H1 (cell line): ENCODE data around the gene ZFTA. TPM values are rescaled to one million over a fixed set of nuclear protein-coding genes. Genes with fewer than 3 reads are reported as not detected.

Experiments
- CTCF ChIA-PET: fragments of 300-600 bp; sonication (Branson Sonifier 250); formaldehyde crosslinking; loops from one replicate; lab custom pipeline; 2021; ENCODE audit not compliant: partially characterized antibody; lab: Charles Lee
- POLR2A ChIA-PET: fragments of 300-600 bp; sonication (Branson Sonifier 250); formaldehyde crosslinking; loops from one replicate; lab custom pipeline; 2021; ENCODE audit warnings: inconsistent platforms; ENCODE audit not compliant: partially characterized antibody; lab: Charles Lee
- DNase-seq, 2 experiments: peaks; one replicate each; pipeline versions ENCODE4 v3.0.0 to v3.0.0-alpha.2; 2010 to 2022; ENCODE audit warnings: low spot score in 2 of 2, low read depth in 1 of 2, mixed read lengths in 1 of 2
- FAIRE-seq: peaks from 2 replicates; lab custom pipeline; 2011; peaks lifted over from hg19 to GRCh38; lab: Jason Lieb, UNC
- H2AFZ ChIP-seq: 2 replicates; pipeline ENCODE4 v1.8.1; 2012; ENCODE audit warnings: low read length, inconsistent platforms
- H2AK5ac ChIP-seq: 2 replicates; pipeline ENCODE4 v1.6.1; 2013; ENCODE audit warnings: low read depth, low read length
- H2BK120ac ChIP-seq: replicated peaks from 2 replicates; pipeline ENCODE3; 2013; ENCODE audit warnings: low read depth, low read length, inconsistent platforms
- H2BK12ac ChIP-seq: 2 replicates; pipeline ENCODE4 v1.6.1; 2013; ENCODE audit warnings: low read depth, low read length
- H2BK15ac ChIP-seq: 2 replicates; pipeline ENCODE4 v1.6.1; 2013; ENCODE audit warnings: low read length
- H2BK20ac ChIP-seq: 2 replicates; pipeline ENCODE4 v1.6.1; 2013; ENCODE audit warnings: low read length
- H2BK5ac ChIP-seq: 2 replicates; pipeline ENCODE4 v1.6.1; 2013; ENCODE audit warnings: low read depth, low read length
- H3K14ac ChIP-seq: 2 replicates; pipeline ENCODE4 v1.6.1; 2013; ENCODE audit warnings: inconsistent platforms; ENCODE audit not compliant: insufficient read length
- H3K18ac ChIP-seq: 2 replicates; pipeline ENCODE4 v1.6.1; 2013; ENCODE audit warnings: low read length; ENCODE audit errors: extremely low read depth
- H3K23ac ChIP-seq: 2 replicates; pipeline ENCODE4 v1.6.1; 2013; ENCODE audit warnings: inconsistent platforms; ENCODE audit not compliant: insufficient read length
- H3K23me2 ChIP-seq: 2 replicates; pipeline ENCODE4 v1.6.1; 2013; ENCODE audit warnings: low read depth, low read length
- H3K27ac ChIP-seq: 2 replicates; pipeline ENCODE4 v1.6.1; 2011; ENCODE audit warnings: low read depth, low read length, inconsistent platforms
- H3K27me3 ChIP-seq, 4 experiments: replicated peaks in 1 of 4; 1 replicate in 1 of 4; 2 replicates in 3 of 4; pipeline versions ENCODE4 v1.6.1 to v1.8.1; 2011 to 2013; ENCODE audit warnings: low read length in 3 of 4, mild to moderate bottlenecking in 3 of 4, inconsistent platforms in 2 of 4, mixed read lengths in 2 of 4, moderate library complexity in 1 of 4; ENCODE audit not compliant: control insufficient read depth in 3 of 4, insufficient read depth in 3 of 4; ENCODE audit errors: extremely low read depth in 1 of 4
- H3K36me3 ChIP-seq, 4 experiments: 2 replicates each; pipeline versions ENCODE4 v1.6.1 to v1.8.1; 2011 to 2013; ENCODE audit warnings: mild to moderate bottlenecking in 4 of 4, low read length in 3 of 4, moderate library complexity in 2 of 4, control low read depth in 1 of 4, inconsistent platforms in 1 of 4; ENCODE audit not compliant: insufficient read depth in 4 of 4, control insufficient read depth in 2 of 4
- H3K4ac ChIP-seq: replicated peaks from 2 replicates; pipeline ENCODE3; 2013; ENCODE audit warnings: low read length, low read depth, mixed read lengths, inconsistent platforms; ENCODE audit not compliant: insufficient read length
- H3K4me1 ChIP-seq, 4 experiments: replicated peaks in 1 of 4; 1 replicate in 1 of 4; 2 replicates in 3 of 4; pipeline versions ENCODE4 v1.6.1 to v1.8.1; 2011 to 2013; ENCODE audit warnings: low read length in 3 of 4, inconsistent platforms in 2 of 4, mixed read lengths in 1 of 4; ENCODE audit not compliant: insufficient read depth in 4 of 4, control insufficient read depth in 3 of 4
- H3K4me2 ChIP-seq, 2 experiments: 2 replicates each; pipeline versions ENCODE4 v1.6.1 to v1.8.1; 2011 to 2013; ENCODE audit warnings: low read depth in 2 of 2, low read length in 2 of 2, control low read depth in 1 of 2, inconsistent platforms in 1 of 2, mild to moderate bottlenecking in 1 of 2; ENCODE audit not compliant: insufficient read depth in 1 of 2
- H3K4me3 ChIP-seq, 4 experiments: fragments of 200-600, 300-600 bp in 1 of 4; sonication (generic), shearing (Covaris generic), sonication (Bioruptor Twin) in 1 of 4; 2 replicates each; pipeline versions ENCODE4 v1.5.1 to v1.8.1; 2011 to 2016; ENCODE audit warnings: low read length in 4 of 4, low read depth in 3 of 4, control low read depth in 2 of 4, inconsistent platforms in 2 of 4, mild to moderate bottlenecking in 2 of 4, mixed read lengths in 1 of 4, moderate library complexity in 1 of 4; ENCODE audit not compliant: insufficient read depth in 2 of 4; ENCODE audit errors: extremely low read depth in 1 of 4
- H3K56ac ChIP-seq: replicated peaks from 2 replicates; pipeline ENCODE3; 2013; ENCODE audit warnings: low read depth, mild to moderate bottlenecking, mixed read lengths, low read length, inconsistent platforms; ENCODE audit not compliant: insufficient read length
- H3K79me1 ChIP-seq: 2 replicates; pipeline ENCODE4 v1.6.1; 2013; ENCODE audit warnings: low read depth, low read length, control low read depth
- H3K79me2 ChIP-seq, 2 experiments: 2 replicates each; pipeline versions ENCODE4 v1.6.1 to v1.8.1; 2012 to 2013; ENCODE audit warnings: low read length in 2 of 2, mild to moderate bottlenecking in 2 of 2, inconsistent platforms in 1 of 2; ENCODE audit not compliant: insufficient read depth in 2 of 2, control insufficient read depth in 1 of 2
- H3K9ac ChIP-seq, 4 experiments: replicated peaks in 1 of 4; 1 replicate in 1 of 4; 2 replicates in 3 of 4; pipeline versions ENCODE4 v1.6.1 to v1.8.1; 2011 to 2013; ENCODE audit warnings: low read depth in 3 of 4, low read length in 3 of 4, control low read depth in 2 of 4, mild to moderate bottlenecking in 2 of 4, moderate library complexity in 2 of 4, inconsistent platforms in 1 of 4; ENCODE audit errors: extremely low read depth in 1 of 4
- H3K9me3 ChIP-seq, 2 experiments: 2 replicates each; pipeline versions ENCODE4 v1.6.1 to v1.8.1; 2012 to 2013; ENCODE audit warnings: mild to moderate bottlenecking in 2 of 2, moderate library complexity in 2 of 2, control low read depth in 1 of 2, inconsistent platforms in 1 of 2, low read depth in 1 of 2, low read length in 1 of 2, mixed read lengths in 1 of 2; ENCODE audit not compliant: insufficient read depth in 2 of 2
- H4K20me1 ChIP-seq, 2 experiments: replicated peaks in 1 of 2; 2 replicates each; pipeline versions ENCODE3 to v1.8.1; 2011 to 2013; ENCODE audit warnings: inconsistent platforms in 2 of 2, low read length in 2 of 2, mild to moderate bottlenecking in 1 of 2; ENCODE audit not compliant: insufficient read depth in 2 of 2, control insufficient read depth in 1 of 2
- H4K5ac ChIP-seq: 2 replicates; pipeline ENCODE4 v1.6.1; 2013; ENCODE audit warnings: low read length, low read depth, mixed read lengths, inconsistent platforms; ENCODE audit not compliant: insufficient read length
- H4K8ac ChIP-seq: 2 replicates; pipeline ENCODE4 v1.8.0; 2013; ENCODE audit warnings: mild to moderate bottlenecking, moderate library complexity, low read length, inconsistent platforms; ENCODE audit not compliant: insufficient read depth; ENCODE audit errors: extremely low read depth
- H4K91ac ChIP-seq: replicated peaks from 2 replicates; pipeline ENCODE3; 2013; ENCODE audit warnings: low read length, mixed read lengths, inconsistent platforms; ENCODE audit not compliant: insufficient read length
- CBX5 ChIP-seq: fragments of 300-800, 300-1000 bp; sonication (generic); IDR thresholded peaks from 2 replicates; pipeline ENCODE4 v1.7.1; 2016; ENCODE audit warnings: antibody characterized with exemption, low read length, low read depth
- HDAC2 ChIP-seq, 2 experiments: fragments of 300-600 bp in 1 of 2; sonication (generic) in 1 of 2; IDR thresholded peaks; 2 replicates each; pipeline ENCODE4 v1.6.1; 2011 to 2012; ENCODE audit warnings: low read depth in 2 of 2, low read length in 2 of 2, mild to moderate bottlenecking in 2 of 2, moderate library complexity in 2 of 2, borderline replicate concordance in 1 of 2, inconsistent platforms in 1 of 2
- JUN ChIP-seq: IDR thresholded peaks from 2 replicates; pipeline ENCODE4 v1.6.1; 2011; ENCODE audit warnings: low read depth, mild to moderate bottlenecking, improper control_type of control experiment, low read length
- MAFK ChIP-seq: IDR thresholded peaks from 2 replicates; pipeline ENCODE4 v1.6.1; 2012; ENCODE audit warnings: low read depth, mild to moderate bottlenecking, improper control_type of control experiment, low read length
- POLR2AphosphoS5 ChIP-seq: IDR thresholded peaks from 2 replicates; pipeline ENCODE4 v1.6.1; 2011; ENCODE audit warnings: low read depth, low read length
- RFX5 ChIP-seq: IDR thresholded peaks from 2 replicates; pipeline ENCODE4 v1.6.1; 2011; ENCODE audit warnings: low read depth, low read length, improper control_type of control experiment, borderline replicate concordance
- SP2 ChIP-seq: IDR thresholded peaks from 2 replicates; pipeline ENCODE4 v1.6.1; 2012; ENCODE audit warnings: mild to moderate bottlenecking, low read length, inconsistent platforms
- ZNF274 ChIP-seq: IDR thresholded peaks from 2 replicates; pipeline ENCODE4 v1.7.0; 2012; ENCODE audit warnings: low read length, borderline replicate concordance; ENCODE audit errors: extremely low read depth
- WGBS, 2 experiments: shearing (Covaris generic) in 1 of 2; methylation state at CpG; one replicate each; pipeline versions ENCODE4 v1.1.6 to v1.1.7; 2013 to 2015; ENCODE audit warnings: low lambda C conversion rate in 2 of 2, mixed read lengths in 2 of 2, inconsistent platforms in 1 of 2, low coverage in 1 of 2, missing lambda C conversion rate in 1 of 2; ENCODE audit not compliant: insufficient replicate concordance in 2 of 2, insufficient coverage in 1 of 2, insufficient read length in 1 of 2; ENCODE audit errors: extremely low coverage in 1 of 2, missing lambda C conversion rate in 1 of 2; 5-methylcytosine and 5-hydroxymethylcytosine counted together
- polyA plus RNA-seq, 7 experiments: library from polyadenylated mRNA; depleted of rRNA in 3 of 7; stranded (reverse) in 5 of 7; unstranded in 2 of 7; fragments of >200 nt in 5 of 7; fragments of 200-250 nt in 2 of 7; gene quantifications; 1 replicate in 5 of 7; 2 replicates in 1 of 7; 4 replicates in 1 of 7; pipeline versions ENCODE4 v1.2.1 to v1.2.3, GENCODE V29; 2011 to 2013; ENCODE audit warnings: missing spikeins in 2 of 7, mixed read lengths in 2 of 7
- total RNA-seq: library from RNA; stranded (reverse); fragmentation: NEBNext Ultra II Directional; extraction: Animal tissue kit (Norgen Biotek cat#: 25700); gene quantifications from 2 replicates; pipeline ENCODE4 v1.2.1, GENCODE V29; 2021
- TF ChIP-seq, protein P1 (sequence below), 3 experiments: IDR thresholded peaks; 1 replicate in 2 of 3; 2 replicates in 1 of 3; pipeline versions ENCODE4 v1.5.1 to v1.6.1; 2011; ENCODE audit warnings: low read length in 3 of 3, mild to moderate bottlenecking in 3 of 3, inconsistent platforms in 2 of 3, low read depth in 1 of 3, moderate library complexity in 1 of 3; ENCODE audit not compliant: insufficient read depth in 1 of 3; ENCODE audit errors: control extremely low read depth in 1 of 3

The ZFTA gene
- total and polyA plus RNA-seq, 2 of the 8 experiments (the other 6 are each of a cell fraction or from before 2014, with no cell fraction given) = 9.5 to 34.0 TPM

DNA sequence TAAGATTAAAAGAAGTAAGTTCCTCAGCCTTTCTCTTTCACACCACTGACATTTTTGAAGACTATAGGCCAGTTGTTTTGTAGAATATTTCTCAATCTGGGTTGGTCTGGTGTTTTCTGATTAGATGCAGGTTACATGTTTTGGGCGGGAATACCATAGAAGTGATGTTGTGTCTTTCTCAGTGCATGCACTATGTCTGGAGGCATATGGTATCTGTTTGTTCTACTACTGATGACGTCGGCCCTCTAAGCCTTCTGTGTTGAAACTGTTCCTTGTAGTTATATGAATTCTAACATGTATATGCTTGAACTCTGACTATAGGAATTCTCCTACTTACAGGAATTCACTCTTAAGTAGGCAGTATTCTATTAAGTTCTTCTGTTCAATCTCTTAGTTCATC is 21.6 kb downstream of the ZFTA start:
- no peak for FAIRE-seq
- peaks cover 4 to 8% of the 10 kb centered on the region in 2 experiments for H4K20me1 ChIP-seq
- H3K56ac ChIP-seq = no peak overlapping the region
- H4K8ac ChIP-seq = no peak overlapping the region
- ChIA-PET POLR2A (interaction anchor here (1.1 kb wide), 1 partner anchor 65 kb away, joined by 3 read pairs; no protein-coding TSS in a partner anchor), CTCF (interaction anchor here (0.9 to 1.5 kb wide), 2 partner anchors 58 to 62 kb away, joined by 3 read pairs; no protein-coding TSS in a partner anchor)
- no peak overlapping the region for H4K5ac ChIP-seq
- H3K79me1 ChIP-seq = peaks cover 7% of the 10 kb centered on the region; the same call in 1 of the 2 replicates
- H2BK5ac ChIP-seq = no peak overlapping the region
- H3K4ac ChIP-seq = no peak overlapping the region
- H2BK12ac ChIP-seq = no peak overlapping the region
- H3K4me1 ChIP-seq = peaks cover 0 to 3% (median 1%) of the 10 kb centered on the region in 4 experiments; a peak in 2 of 7 replicates
- no peak overlapping the region for H3K14ac ChIP-seq
- TF ChIP-seq JUN (no peak), CBX5 (no peak), SP2 (no peak), HDAC2 (IDR thresholded peaks at IDR 0.05; ENCODE audit: borderline replicate concordance in 1 of 2, low read depth in 2 of 2, low read length in 2 of 2) (no peak), MAFK (no peak), POLR2AphosphoS5 (no peak), ZNF274 (no peak), RFX5 (no peak)
- TF ChIP-seq, protein P1, sequence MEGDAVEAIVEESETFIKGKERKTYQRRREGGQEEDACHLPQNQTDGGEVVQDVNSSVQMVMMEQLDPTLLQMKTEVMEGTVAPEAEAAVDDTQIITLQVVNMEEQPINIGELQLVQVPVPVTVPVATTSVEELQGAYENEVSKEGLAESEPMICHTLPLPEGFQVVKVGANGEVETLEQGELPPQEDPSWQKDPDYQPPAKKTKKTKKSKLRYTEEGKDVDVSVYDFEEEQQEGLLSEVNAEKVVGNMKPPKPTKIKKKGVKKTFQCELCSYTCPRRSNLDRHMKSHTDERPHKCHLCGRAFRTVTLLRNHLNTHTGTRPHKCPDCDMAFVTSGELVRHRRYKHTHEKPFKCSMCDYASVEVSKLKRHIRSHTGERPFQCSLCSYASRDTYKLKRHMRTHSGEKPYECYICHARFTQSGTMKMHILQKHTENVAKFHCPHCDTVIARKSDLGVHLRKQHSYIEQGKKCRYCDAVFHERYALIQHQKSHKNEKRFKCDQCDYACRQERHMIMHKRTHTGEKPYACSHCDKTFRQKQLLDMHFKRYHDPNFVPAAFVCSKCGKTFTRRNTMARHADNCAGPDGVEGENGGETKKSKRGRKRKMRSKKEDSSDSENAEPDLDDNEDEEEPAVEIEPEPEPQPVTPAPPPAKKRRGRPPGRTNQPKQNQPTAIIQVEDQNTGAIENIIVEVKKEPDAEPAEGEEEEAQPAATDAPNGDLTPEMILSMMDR (IDR thresholded peaks at IDR 0.05; ENCODE audit: control extremely low read depth in 1 of 3, insufficient read depth in 1 of 3, low read depth in 1 of 3, low read length in 3 of 3) = no peak
- H3K23me2 ChIP-seq = no peaks in the 10 kb centered on the region
- H2BK20ac ChIP-seq = no peak overlapping the region
- H3K9ac ChIP-seq = no peak overlapping the region
- H3K23ac ChIP-seq = no peak overlapping the region
- H3K79me2 ChIP-seq = peaks cover 0 to 40% of the 10 kb centered on the region in 2 experiments; a peak in 3 of 4 replicates
- H3K4me3 ChIP-seq = no peak overlapping the region
- no peak overlapping the region for H2AFZ ChIP-seq
- peaks cover 3 to 17% (median 12%) of the 10 kb centered on the region in 4 experiments; a peak in 6 of 8 replicates for H3K36me3 ChIP-seq
- WGBS, 2 experiments = 82% methylated on average over 3 of the region's 3 CpGs; no CpG with 5 or more reads in 1 of the 2 experiments
- no peak overlapping the region for H3K4me2 ChIP-seq
- no peak overlapping the region for H2BK120ac ChIP-seq
- no peaks in the 10 kb centered on the region for H3K9me3 ChIP-seq
- no peak overlapping the region for H3K18ac ChIP-seq
- no peak overlapping the region for H3K27ac ChIP-seq
- no peak overlapping the region for H2AK5ac ChIP-seq
- H2BK15ac ChIP-seq = no peak overlapping the region
- no peaks in the 10 kb centered on the region for H3K27me3 ChIP-seq
- no peak overlapping the region for H4K91ac ChIP-seq
- no peak for DNase-seq
